ENCODE measurements around the gene ZBTB3.

GRCh38 chr11:62775646-62776045 lies 21.7 kb upstream of the ZBTB3 start:
- TF ChIP-seq CTCF (conservative IDR thresholded peaks at IDR 0.05; ENCODE audit: low read depth, low read length) (no peak), EZH2 (IDR thresholded peaks at IDR 0.05; ENCODE audit: low read length, unreplicated experiment) (no peak)
